Measurements from ENCODE around the gene TMPRSS13.
"Not testable (repeated sequence)": the region's sequence is repeated elsewhere in the genome, so short reads cannot be mapped to it uniquely, and the experiment has no call there.

The TMPRSS13 gene

DNA sequence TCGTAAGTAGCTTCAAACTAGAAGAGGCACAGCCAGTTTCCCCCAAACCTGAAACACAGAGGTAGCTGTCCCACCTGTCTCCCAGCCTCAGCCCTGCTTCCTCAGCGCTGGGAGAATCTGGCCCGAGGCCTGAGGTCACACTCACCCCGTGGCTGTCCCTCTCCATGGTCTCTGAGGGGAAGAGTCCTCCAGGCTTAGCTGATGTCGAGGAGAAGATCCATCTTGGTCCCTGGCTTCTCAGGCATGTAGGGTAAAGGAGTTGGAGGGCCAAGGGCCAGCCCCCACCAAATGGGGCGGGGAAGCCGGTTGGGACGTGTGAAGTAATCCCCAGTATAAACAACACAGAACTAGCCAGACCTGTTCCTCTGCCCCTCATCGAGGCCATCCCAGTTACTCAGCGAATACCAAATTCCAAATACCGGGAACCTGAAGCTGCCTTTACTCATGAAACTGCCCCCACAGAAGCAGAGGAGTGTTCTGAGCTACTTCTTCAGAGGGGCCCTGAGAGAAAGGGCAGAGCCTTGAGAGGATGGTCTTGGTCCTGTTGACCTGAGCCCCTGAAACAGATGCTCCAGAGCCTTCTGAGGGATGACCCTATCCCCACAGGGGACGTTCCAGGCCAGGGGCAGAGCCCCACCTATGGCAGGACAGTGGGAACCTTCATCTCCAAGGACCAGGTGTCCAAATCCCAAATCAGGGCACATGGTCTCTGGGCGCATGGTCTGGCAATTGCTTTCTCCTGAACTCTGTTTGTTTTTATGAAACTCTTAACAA is at the start of gene TMPRSS13:
TMPRSS13 (minus strand) TSS at position 261 of the 774 bp plus-strand sequence; CDS start at position 166, 95 bp downstream.
- DNase-seq (ENCODE audit: low read depth), result no peak

DNA sequence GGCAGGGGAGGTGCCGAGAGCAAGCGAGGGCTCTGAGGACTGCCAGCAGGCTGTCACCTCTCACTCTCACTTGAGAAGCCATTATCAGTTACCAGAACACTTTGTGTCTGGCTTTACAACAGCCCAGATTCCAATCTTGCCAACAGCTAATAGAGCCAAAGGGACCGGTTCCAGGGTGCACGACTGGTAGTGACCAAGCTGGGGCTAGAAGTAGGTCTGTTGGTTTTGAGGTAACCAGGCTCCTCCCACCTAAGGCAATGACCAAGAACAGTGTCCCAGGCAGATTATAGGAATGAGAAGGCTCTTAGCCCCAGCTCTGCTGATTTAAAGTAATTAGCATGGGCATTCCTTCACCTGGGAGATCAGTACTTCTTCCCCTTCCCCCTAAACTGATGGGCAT is 49.8 kb upstream of the TMPRSS13 start:
- no peak for DNase-seq (ENCODE audit: low read depth)

DNA sequence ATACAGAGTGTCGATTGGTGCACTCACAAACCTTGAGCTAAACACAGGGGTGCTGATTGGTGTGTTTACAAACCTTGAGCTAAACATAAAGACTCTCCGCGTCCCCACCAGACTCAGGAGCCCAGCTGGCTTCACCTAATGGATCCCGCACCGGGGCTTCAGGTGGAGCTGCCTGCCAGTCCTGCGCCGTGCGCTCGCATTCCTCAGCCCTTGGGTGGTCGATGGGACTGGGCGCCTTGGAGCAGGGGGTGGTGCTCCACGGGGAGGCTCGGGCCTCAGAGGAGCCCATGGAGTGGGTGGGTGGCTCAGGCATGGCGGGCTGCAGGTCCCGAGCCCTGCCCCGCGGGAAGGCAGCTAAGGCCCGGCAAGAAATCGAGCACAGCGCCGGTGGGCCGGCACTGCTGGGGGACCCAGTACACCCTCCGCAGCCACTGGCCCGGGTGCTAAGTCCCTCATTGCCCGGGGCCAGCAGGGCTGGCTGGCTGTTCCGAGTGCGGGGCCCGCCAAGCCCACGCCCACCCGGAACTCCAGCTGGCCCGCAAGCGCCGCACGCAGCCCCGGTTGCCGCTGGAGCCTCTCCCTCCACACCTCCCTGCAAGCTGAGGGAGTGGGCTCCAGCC is 49.2 kb upstream of the TMPRSS13 start:
- DNase-seq (ENCODE audit: low read depth), result not testable (repeated sequence)

DNA sequence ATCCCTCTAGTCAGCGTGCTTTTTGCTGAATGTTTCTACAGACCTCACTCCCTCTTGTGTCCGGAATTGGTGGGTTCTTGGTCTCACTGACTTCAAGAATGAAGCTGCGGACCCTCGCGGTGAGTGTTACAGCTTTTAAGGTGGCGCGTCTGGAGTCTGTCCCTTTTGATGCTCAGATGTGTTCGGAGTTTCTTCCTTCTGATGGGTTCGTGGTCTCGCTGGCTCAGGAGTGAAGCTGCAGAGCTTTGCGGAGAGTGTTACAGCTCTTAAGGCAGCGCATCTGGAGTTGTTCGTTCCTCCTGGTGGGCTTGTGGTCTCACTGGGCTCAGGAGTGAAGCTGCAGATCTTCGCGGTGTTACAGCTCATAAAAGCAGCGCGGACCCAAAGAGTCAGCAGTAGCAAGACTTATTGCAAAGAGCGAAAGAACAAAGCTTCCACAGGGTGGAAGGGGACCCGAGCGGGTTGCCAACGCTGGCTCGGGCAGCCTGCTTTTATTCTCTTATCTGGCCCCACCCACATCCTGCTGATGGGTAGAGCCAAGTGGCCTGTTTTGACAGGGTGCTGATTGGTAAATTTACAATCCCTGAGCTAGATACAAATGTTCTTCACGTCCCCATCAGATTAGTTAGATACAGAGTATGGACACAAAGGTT is 48.5 kb upstream of the TMPRSS13 start:
- DNase-seq (ENCODE audit: low read depth), result not testable (repeated sequence)

DNA sequence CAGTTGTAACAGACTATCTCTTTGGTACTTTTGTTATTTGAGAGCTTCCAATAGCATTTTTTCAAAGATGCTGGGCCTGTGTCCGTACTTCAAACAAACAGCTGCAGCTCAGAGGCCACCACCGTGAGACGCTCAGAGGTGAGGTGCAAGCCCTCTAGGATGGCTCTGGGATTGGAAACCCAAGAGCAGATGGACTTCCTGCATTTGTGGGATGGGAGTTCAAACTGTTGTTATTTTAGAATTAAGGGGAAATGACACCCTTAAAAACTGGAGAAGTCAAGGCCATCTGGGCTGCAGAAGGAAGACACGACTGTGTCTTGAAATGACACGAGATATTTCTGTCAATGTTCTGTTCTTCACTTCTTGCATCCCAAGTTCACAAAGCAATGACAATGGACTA is 47.8 kb upstream of the TMPRSS13 start:
- no peak for DNase-seq (ENCODE audit: low read depth)

DNA sequence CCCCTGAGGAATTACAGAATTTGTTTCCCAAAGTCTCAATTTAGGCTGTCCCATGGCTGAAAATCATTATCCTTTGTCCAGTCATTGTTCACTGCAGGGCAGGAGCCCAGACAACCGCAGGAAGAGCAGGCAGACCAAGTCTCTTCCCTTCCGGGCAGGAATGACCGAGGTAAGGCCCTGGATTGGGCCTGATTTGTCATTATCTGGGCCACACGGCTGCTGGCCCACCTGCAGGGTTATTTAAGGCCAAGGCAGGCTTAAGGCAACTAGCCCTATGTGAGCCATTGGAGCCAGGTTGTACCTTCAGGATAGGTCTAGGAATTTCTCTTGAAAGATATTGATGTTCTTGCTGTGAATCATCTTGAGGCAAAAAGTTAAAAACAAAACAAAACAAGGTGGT is 47.2 kb upstream of the TMPRSS13 start:
- no peak for DNase-seq (ENCODE audit: low read depth)

DNA sequence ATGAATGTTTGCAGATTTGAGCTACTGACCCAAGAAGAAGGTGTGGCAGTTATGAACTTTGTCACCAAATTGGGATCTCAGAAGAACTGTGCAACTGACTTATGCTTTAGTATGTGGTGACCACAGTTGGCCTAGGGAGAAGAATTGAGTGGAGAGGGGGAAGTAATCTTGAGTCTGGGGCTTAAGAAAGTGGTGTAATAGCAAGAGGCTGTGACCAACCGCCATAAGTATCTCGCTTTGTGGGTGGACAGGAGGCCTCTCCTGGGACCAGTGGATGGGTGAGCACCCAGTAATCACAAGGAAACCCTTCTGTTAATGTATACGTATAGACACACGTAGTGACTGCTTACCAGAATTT is 44.3 kb upstream of the TMPRSS13 start:
- no peak for DNase-seq (ENCODE audit: low read depth)

DNA sequence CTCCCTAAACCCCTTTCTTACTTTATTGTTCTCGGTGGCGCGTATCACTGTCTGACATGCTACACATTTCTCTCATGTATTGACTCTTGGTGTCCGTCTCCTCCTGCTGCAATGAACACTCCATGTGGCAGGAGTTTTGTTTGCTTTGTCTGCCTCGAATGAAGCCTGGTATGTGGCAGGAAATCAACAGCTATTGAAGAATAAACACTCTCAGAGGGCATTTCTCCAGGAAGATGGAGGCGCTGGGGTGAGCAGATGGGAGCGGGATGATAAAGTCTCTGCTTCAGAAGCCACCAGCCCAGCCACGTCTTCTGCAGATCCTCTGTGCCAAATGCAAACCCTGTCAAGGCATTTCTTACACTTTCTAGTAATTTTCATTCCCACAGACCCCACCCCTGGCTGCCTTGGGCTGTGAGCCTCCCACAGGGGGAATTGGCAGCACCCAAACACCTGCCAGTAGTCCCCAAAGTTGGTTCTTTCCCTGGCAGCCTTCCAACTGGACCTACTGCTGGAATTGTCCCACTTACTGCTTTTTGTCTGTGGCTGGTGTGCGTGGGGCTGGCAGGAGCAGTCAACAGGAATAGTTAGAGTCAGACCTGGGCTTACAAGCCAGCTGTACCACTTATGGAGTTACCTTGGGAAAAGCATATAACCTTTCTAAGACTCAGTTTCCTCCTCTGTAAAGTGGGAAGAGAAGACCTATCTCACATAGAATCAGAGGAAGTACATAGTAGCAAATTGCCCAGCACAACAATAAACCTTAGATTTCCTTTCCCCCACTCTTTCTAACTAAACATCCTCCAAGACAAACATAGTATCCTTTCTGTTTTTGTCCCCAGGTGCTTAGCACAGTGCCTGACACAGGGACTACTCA is 43.7 kb upstream of the TMPRSS13 start:
- DNase-seq (ENCODE audit: low read depth), result no peak

DNA sequence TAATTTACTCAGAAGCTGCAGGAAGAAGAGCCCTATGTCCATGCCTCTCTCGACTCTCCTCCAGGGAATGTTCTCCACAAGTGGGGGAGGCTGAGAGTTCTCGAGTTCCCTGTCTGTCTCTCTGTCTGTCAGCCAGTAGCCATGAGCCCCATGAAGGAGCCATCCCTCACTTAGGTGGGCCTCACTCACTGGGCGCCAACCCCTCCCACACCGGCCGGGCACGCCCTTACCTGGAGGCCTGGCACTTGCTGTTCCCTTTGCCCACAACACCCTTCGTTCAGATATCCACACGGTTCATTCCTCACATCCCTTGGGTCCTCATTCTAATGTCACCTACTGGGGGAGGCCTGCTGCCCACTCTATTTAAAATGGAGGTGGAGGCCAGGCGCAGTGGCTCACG is 42.8 kb upstream of the TMPRSS13 start:
- DNase-seq (ENCODE audit: low read depth), result no peak

DNA sequence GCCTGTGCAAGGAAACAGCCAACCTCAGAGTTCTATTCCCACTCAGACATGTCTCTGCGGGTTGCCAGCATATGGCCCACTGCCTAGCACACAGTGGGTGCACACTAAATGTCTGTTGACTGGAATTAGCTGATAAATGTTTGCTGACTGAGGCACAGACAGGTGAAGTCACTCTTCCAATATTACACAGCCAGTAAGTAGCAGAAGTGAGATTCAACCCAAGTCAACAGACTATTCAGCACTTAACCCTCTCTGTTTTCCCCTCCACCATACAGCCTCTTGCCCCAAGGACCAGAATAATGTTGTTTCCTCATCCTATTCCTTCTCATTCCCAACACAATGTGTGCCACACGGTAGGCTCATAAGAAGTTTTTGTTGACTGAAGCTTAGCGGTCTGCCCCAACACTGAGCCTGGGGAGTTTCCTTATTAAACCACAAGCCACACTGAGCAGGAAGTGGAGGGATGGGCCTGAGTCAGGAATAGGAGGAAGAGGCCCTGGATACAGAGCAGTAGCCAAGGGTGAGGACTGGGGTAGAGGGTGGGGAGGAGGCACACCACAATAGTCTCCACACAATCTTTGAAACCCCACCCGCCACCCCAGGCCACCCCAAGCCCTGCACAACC is 41.3 kb upstream of the TMPRSS13 start:
- no peak for DNase-seq (ENCODE audit: low read depth)

DNA sequence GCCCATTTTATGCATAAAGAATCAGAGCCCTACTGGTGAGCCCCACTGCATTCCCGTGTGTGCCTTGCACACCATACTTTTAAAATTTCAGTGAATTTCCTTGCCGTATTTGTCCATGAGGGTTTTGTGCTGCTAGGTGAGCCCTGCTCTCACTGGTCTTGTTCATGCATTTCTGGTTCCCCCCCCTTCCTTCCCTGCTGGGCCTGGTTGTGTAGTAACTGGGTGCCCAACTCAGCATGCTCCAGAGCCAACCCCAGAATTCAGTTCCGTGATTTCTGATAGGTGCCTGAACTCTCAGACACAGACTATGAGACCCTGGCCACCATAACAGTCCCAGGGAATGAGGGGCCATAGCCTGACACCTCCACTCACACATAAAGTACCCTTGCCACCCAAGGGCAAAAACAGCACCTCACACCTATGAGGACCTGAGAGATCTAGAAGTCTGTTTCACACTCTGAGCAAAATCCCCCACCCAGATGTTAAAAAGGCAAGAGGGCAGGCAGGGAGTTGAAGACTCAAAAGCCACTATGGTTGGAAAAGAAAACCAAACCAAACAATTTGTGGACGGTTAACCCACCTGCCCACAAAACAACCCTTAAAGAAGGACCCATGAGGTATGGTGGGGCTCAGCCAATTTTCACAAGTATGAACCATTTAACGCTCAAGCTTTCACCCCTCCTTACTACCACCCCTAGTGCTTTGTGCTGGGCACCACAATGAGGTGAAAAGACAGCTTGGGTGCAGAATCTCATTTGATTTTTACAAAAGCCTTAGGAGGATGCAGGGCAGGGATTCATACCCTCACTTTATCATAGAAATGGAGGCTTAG is 40.2 kb upstream of the TMPRSS13 start:
- no peak for DNase-seq (ENCODE audit: low read depth)

DNA sequence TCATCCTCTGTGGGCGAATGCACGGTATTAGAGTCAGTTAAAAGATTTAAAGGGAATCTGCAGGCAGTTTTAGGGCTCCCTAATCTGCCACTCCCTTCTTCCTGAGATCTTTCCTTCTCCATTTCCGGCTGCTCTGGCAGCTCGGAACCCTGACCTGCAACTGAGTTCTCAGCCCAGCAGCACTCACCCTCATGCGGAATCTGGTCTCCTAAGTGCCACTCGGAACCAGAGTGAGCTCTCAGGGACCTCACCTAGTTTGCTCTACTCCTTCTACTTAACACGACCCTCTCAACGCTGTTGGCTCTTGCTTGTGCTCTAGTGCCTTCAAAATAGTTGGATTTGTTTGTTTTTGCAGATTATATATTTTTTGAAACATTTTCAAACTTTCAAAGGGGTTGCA is 37.7 kb upstream of the TMPRSS13 start:
- DNase-seq (ENCODE audit: low read depth), result no peak

DNA sequence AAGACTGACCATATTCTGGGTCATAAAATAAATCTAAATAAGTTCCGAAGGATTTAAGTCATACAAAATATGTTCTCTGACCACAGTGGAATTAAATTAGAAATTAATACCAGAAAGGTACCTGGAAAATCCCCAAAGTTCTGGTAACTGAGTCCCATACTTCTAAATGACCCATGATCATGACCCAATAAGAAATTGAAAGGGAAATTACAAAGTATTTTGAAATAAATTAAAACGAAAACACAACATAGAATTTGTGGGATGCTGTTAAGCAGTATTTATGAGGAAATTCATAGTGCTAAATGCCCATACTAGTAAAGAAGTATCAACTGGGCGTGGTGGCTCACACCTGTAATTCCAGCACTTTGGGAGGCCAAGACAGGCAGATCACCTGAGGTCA is 33.6 kb upstream of the TMPRSS13 start:
- no peak for DNase-seq (ENCODE audit: low read depth)

DNA sequence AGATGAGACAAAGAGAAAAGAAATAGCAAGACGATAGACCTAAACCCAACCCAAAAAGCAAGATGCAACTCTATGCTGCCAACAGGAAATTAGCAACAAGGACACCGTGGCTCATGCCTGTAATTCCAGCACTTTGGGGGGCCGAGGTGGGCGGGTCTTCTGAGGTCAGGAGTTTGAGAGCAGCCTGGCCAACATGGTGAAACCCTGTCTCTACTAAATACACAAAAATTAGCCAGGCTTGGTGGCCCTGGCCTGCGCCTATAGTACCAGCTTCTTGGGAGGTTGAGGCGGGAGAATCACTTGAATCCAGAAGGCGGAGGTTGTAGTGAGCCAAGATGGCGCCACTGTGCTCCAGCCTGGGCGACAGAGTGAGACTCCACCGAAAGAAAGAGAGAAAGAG is 32.7 kb upstream of the TMPRSS13 start:
- DNase-seq (ENCODE audit: low read depth), result no peak

DNA sequence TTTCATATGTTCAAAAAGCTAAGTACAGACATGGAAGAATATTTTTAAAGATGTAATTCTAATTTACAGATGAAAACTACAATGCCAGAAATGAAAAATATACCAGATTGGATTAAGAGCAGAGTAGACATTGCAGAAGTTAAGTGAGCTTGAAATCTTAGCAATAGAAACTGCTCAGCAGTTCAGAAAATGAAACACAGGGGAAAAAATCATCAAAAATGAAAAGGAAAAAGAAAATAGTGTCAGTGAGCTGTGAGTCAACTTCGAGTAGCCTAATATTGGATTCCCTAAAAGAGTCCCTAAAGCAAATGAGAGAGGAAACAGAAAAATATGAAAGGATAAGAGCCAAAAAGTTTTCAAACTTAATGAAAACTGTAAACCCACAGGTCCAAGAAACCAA is 31.2 kb upstream of the TMPRSS13 start:
- DNase-seq (ENCODE audit: low read depth), result no peak

DNA sequence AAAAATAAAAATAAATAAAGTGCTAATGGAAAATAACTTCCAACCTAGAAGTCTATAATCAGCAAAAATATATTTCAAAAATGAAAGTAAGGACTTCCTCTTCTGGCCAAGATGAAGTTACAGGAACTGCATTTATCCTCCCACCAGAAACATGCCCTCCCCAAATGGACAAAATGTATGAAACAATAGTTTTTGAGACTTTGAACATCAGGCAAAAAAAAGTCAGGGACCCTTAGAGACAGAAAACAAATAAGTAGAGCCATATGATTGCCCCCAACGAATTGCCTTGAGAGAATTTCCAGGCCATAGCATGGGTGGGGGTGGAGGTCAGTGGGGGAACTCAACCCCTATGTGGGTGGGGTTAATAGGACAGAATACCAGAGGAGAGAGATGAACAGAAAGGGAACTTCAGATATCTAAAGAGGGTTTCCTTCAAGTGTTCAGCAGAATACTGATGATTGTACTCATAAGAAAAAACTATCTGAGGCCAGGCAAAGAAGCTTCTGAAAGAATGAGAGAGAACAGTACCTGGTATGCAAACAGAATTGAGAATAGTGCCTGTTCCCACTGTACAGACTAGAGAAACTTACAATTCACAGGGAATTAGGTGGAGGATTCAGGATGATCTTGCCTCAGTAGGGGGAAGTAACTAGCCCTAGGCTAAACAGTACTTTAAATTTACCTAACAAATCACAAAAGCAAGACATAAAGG is 30.4 kb upstream of the TMPRSS13 start:
- DNase-seq (ENCODE audit: low read depth), result no peak

DNA sequence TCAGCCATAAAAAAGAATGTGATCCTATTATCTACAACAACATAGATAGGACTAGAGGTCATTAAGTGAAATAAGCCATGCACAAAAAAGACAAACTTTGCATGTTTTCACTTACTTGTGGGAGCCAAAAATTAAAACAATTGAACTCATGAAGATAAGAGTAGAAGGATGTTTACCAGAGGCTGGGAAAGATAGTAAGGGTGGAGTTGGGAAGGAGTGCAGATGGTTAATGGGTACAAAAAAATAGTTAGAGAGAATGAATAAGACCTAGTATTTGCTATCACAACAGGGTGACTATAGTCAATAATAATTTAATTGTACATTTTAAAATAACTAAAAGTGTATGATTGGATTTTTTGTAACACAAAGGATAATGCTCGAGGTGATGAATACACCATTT is 29.7 kb upstream of the TMPRSS13 start:
- DNase-seq (ENCODE audit: low read depth), result no peak

DNA sequence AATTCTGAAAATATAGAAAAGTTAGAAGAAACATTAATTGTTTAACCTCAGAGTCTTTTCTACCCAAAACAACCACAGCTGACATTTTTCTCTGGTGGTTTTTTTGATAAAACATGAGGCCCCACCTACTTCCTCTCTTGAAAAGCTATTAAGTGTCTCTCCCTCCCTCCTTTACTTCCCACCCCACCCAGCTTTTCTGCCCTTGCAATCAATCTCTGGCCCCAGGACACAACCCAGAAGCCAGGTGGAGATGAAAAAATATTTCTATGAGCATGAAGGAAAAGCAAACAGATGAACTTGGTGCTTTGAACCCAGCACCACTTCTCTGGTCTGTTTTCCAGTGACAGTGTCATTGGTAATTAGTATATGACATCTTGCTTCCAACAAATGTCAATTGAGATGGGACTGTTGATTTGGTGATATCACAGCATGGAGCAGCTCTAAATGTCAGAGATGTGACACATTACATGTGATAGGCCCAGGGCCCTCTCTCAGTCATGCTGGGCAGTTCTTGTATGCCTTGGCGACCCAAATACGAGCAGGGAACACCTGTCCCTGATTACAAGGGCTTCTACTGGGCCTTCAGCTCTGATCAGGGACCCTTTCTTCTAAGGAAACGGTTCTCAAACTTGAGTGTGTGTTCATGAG is 23.9 kb upstream of the TMPRSS13 start:
- DNase-seq (ENCODE audit: low read depth), result no peak

DNA sequence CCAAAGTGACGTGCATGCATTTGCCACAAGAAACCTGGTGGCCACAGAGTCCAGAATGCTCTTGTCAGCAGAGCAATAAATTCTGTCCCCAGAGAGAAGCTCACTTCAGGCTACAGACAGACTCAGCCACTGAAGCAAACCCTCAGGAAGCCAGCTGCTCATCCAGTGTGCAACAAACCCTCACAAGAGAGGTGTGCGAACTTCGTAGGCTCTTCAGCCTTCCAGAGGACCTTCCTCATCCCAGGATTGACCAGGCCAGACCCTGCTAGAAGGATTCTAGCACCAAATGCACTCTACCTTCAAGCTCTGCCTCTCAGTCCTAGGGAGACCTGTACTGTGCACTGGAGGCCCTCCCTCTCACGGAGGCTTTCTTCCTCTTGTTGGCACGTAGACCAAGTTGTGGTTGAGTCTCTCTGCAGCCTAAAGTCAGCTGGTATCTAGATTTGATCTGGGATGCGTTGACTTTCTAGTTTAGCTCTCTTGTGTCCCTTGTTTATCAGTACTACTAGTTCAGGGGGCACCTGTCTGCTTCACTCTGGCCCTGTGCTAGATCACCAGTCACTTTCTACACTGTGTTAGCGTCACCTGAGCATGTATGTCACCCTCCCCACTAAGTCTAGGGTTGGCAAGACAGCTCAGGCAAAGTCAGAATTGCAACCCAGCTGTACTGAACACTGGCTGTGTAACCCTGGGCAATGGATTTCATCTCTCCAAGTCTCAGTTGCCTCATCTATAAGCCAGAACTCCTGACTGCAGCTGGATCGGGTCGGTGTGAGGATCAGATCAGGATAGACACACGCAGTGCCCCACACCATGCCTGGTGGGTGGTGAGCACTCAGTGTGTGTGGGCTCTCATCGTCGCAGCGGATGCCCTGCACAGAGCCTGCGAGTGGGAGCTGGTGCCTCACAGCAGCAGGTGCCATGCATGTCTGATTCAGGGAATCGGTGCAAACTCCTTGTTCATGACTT is 22.1 kb upstream of the TMPRSS13 start:
- no peak for DNase-seq (ENCODE audit: low read depth)
